Stimulated activated CD8-positive, alpha-beta memory T cell treated with anti-CD3 and anti-CD28 coated beads, Interleukin-7, amount 100 ng/mL, for 4 hours (primary cell): Measurements from ENCODE around the gene RBMXL3.
"Not testable (repeated sequence)": the region's sequence is repeated elsewhere in the genome, so short reads cannot be mapped to it uniquely, and the experiment has no call there.

Experiments used
- DNase-seq, 2 donors: peaks; one replicate each; pipeline ENCODE4 v3.0.0-alpha.2; 2020; ENCODE audit warnings: low read depth in 2 of 2

Gene RBMXL3

GRCh38 chrX:115189110-115189509 is at the start of gene RBMXL3:
TSS of gene RBMXL3 (plus strand) at chrX:115189410. CDS start at chrX:115189442, 32 bp downstream.
- DNase-seq = no peak

DNA sequence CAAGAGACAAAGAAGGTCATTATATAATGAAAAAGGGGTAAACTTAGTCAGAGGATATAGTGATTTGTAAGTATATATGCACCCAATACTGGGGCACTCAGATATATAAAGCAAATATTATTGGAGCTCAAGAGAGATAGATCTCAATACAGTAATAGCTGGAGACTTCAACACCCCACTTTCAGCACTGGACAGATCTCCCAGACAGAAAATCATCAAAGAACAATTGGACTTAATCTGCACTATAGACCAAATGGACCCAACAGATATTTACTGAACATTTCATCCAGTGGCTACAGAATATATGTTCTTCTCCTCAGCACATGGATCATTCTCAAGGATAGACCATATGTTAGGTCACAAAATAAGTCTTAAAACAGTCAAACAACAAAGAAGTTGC is 47.2 kb upstream of the RBMXL3 start:
- no peak for DNase-seq

DNA sequence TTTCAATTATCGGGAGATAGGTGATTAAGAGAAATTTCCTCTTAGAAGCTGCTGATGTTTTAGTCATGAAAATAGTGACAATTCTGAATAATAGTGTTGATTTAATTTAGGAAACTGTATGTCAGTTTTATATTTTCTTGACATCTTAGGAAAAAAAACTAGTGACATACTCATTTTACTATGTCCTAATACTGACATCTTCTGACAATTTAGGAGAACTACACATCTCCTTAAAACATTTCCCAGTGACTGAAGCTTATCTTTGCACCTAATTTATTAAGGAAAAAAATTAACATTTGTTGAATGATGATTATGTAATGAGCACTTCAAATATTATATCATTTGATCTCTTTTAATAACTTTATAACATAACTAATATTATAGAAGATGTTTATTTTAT is 42.0 kb upstream of the RBMXL3 start:
- no peak for DNase-seq

GRCh38 chrX:115173181-115173580 is 16.0 kb upstream of the RBMXL3 start:
- no peak for DNase-seq

- DNase-seq = no peak
Measured at GRCh38 chrX:115174548-115174947, 14.7 kb upstream of the RBMXL3 start.

- DNase-seq = no peak
Measured at GRCh38 chrX:115177932-115178331, 11.3 kb upstream of the RBMXL3 start.

DNA sequence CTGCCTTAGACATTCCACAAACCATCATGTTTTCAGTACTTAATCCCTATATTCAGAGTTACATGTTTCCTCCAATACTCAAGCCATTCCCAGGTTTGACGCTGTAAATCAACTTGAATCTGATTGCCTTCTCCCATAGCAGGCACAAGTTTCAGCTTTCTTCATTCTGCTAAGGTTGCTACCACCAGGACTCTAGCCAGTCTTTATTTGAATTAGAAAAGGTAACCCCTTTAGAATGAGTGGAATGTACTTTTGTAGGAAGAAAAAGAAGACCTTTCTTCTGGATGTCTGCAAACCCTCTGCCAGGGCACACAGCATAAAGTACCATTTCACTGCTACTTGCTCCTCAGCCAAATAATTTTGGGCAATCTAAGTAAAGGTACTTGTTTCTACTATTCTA is 10.7 kb upstream of the RBMXL3 start:
- DNase-seq = no peak

DNA sequence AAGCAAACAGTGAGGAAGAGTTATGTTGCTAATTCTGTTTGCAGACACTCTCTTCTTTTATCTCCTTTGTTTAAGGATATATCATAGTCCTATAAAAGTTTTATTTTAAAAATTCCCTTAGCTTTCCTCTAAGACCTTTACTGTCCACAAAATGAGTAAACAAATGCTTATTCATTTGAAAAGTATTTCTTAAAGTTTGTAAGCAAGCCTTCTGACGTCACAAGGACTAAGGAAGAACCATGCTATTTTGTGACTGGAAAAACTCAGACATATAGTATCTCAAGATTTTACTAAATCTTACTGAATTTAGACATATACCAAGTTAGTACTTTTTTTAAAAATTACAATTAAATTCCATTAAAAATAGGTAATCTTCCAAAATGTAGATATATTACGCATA is 5.2 kb upstream of the RBMXL3 start:
- DNase-seq = no peak

GRCh38 chrX:115189646-115190635 is 731 bp downstream of the RBMXL3 start:
- no peak for DNase-seq

GRCh38 chrX:115190636-115191489 is 1.7 kb downstream of the RBMXL3 start:
- no peak for DNase-seq

DNA sequence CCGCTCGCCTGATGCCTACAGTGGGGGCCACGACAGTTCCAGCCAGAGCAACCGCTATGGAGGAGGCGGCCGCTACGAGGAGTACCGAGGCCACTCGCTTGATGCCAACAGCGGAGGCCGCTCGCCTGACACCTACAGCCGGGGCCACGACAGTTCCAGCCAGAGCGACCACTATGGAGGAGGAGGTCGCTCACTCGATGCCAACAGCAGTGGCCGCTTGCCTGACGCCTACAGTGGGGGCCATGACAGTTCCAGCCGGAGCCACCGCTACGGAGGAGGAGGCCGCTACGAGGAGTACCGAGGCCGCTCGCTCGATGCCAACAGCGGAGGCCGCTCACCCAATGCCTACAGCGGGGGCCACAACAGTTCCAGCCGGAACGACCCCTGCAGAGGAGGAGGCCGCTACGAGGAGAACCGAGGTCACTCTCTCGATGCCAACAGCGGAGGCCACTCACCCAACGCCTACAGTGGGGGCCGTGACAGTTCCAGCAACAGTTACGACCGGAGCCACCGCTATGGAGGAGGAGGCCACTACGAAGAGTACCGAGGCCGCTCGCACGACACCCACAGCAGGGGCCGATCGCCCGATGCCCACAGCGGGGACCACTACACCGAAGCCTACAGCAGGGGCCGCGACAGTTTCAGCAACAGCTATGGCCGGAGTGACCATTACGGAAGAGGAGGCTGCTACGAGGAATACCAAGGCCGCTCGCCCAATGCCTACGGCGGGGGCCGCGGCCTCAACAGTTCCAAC is 2.5 kb downstream of the RBMXL3 start:
- no peak for DNase-seq

DNA sequence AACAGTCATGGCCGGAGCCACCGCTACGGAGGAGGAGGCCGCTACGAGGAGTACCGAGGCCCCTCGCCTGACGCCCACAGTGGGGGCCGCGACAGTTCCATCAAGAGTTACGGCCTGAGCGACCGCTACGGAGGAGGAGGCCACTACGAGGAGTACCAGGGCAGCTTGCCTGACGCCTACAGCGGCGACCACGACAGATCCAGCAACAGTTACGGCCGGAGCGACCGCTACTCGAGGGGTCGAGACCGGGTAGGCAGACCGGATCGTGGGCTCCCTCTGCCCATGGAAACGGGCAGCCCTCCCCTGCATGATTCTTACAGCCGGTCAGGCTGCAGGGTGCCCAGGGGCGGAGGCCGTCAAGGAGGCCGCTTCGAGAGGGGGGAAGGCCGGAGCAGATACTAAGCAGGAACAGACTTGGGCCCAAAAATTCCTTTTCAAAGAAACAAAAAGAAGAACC is 3.1 kb downstream of the RBMXL3 start:
- DNase-seq = no peak

DNA sequence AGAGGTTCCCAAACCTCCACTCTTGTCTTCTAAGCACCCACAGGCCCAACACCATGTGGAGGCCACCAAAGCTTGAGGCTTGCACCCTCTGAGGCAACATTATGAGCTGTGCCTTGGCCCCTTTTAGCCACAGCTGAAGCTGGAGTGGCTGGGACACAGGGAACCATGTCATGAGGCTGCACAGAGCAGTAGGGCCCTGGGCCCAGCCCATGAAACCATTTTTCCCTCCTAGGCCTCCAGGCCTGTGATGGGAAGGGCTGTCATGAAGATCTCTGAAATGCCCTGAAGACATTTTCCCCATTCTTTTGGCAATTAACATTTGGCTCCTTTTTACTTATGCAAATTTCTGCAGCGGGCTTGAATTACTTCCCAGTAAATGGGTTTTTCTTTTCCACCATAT is 14.8 kb downstream of the RBMXL3 start:
- no peak for DNase-seq

GRCh38 chrX:115209547-115209946 is 20.3 kb downstream of the RBMXL3 start:
- DNase-seq = not testable (repeated sequence)

DNA sequence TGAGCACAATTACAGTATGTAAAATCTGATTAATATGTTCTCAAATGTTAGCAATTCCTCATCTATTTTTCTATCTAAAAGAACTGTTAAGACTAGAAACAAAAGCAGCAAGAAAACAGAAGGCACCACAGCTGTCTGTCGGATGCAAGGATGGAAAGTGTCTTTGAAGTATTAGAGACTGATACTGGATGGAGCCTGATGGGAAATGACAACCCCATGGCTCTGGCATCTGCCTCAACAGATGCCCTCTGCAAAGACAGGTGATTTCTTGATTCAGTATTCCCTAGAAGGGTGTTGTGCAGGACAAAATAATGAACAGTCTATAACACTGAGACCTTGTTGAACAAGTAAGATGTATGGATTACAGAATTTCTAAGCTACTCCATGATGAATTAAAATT is 24.9 kb downstream of the RBMXL3 start:
- DNase-seq = no peak

DNA sequence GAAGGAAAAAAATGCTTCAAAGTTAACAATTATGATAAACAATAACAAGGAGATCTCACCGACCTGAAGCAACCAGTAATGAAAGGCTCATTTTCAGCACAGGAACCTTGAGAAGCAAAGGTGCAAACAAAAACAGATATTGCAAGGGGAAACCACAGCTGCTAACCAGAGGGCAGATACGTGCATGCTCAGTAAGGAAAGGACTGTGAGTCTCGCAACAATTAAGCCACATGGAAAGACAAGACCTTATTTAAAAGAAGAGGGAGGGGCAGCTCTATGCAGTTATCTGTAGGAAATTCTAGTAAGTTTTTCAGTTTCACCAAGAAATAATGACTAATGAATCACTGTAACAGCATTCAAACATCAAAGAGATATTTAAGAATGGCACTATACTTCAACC is 25.4 kb downstream of the RBMXL3 start:
- no peak for DNase-seq

DNA sequence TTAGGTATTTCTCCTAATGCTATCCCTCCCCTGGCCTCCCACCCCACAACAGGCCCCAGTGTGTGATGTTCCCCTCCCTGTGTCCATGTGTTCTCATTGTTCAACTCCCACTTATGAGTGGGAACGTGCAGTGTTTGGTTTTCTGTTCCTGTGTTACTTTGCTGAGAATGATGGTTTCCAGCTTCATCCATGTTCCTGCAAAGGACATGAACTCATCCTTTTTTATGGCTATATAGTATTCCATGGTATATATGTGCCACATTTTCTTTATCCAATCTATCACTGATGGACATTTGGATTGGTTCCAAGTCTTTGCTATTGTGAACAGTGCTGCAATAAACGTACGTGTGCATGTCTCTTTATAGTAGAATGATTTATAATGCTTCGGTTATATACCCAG is 28.1 kb downstream of the RBMXL3 start:
- DNase-seq = not testable (repeated sequence)

- no peak for DNase-seq
Measured at GRCh38 chrX:115226929-115227328, 37.7 kb downstream of the RBMXL3 start.

- DNase-seq = no peak
Measured at GRCh38 chrX:115229337-115230003, 40.3 kb downstream of the RBMXL3 start.

DNA sequence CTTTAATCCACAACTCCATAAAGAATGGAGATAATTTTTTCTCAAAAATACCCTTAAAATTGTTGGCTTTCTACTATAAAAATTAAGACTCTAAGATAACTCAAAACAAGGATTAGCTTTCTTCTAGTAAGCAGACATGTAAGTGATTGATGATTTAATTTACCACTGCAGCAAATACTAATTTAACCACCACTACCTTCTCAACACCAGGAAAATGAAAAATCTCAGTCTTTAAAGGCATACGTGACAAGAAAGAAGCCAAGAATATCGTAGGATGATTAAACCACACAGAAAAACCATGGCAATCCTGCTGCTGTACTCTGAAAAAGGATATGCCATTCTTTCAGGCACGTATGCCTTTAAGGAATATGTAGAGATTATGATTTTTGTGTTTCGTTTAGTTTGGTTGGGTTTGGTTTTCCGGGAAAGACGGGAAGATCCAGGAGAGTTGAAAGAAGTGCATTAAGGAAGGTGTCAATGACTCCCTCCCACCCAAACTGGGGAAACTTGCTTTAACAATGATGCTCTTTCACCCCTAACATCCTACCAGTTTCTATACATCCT is 43.8 kb downstream of the RBMXL3 start:
- no peak for DNase-seq
